ENCODE results near the gene ERCC6L.

ERCC6L gene

GRCh38 chrX:72169008-72169728 is 69.7 kb downstream of the ERCC6L start:
- DNase-seq (ENCODE audit: low spot score) = no peak

- DNase-seq (ENCODE audit: low spot score) = no peak
These were observed 73.3 kb downstream of the ERCC6L start for GRCh38 chrX:72165551-72165950.

DNA sequence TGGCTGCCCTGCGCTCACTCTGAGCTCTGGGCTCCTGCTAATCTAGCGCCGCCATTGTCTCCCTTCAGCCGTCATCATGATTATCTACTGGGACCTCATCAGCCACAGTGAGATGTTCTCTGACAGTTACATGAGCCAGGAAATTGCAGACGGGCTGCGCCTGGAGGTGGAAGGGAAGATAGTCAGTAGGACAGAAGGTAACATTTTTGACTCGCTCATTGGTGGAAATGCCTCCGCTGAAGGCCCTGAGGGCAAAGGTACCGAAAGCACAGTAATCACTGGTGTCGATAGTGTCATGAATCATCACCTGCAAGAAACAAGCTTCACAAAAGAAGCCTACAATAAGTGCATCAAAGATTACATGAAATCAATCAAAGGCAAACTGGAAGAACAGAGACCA is 79.1 kb downstream of the ERCC6L start:
- no peak for DNase-seq (ENCODE audit: low spot score)

DNA sequence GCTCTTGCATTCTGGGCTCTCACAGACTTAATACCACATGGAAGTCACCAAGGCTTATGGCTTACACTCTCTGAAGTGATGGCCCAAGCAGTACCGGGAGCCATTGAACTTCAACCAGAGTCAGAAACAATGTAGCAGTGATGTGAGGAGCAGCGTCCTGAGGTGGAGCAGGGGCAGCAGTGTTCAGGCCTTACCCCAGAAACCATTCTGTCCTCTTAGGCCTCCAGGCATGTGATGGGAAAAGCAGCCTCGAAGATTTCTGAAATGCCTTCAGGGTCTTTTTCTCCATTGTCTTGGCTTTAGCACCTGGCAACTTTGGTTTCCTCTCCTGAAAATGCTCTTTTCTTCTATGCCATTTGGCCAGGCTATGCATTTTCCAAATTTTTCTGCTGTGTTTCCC is 80.1 kb downstream of the ERCC6L start:
- DNase-seq (ENCODE audit: low spot score) = no peak
